HepG2 (cell line): ENCODE measurements around the gene QKI. TPM values are rescaled to one million over a fixed set of nuclear protein-coding genes. Genes with fewer than 3 reads are reported as not detected.

Experiments
- ATAC-seq: fragments of 200-7000 bp; cut with Tn5 transposase; 3 replicates; pipeline ENCODE4 v1.9.1; 2020; ENCODE audit warnings: mild to moderate bottlenecking, moderate library complexity
- BruUV-seq: library from RNA; stranded (reverse); fragments of 400-500 nt; replicated peaks from 2 replicates; lab custom pipeline; 2021; lab: Mats Ljungman, UMichigan
- CTCF ChIA-PET: fragments of 300-600 bp; formaldehyde crosslinking; extraction: SDS; loops from one replicate; lab custom pipeline; 2021; ENCODE audit warnings: low total read pairs, inconsistent platforms, low intra/inter-chr PET ratio; lab: Yijun Ruan, JAX
- POLR2A ChIA-PET: fragments of 350-600 bp; sonication (Branson Sonifier 250); formaldehyde crosslinking; loops from one replicate; lab custom pipeline; 2020; ENCODE audit warnings: antibody characterized with exemption, inconsistent platforms; lab: Yijun Ruan, JAX
- DNase-seq: peaks from one replicate; pipeline ENCODE4 v3.0.0-alpha.2; 2015; ENCODE audit warnings: low spot score
- FAIRE-seq: peaks from 3 replicates; lab custom pipeline; 2011; peaks lifted over from hg19 to GRCh38; lab: Jason Lieb, UNC
- H2AFZ ChIP-seq: one replicate; pipeline ENCODE4 v1.6.1; 2011; ENCODE audit warnings: low read length, inconsistent platforms
- H3K27ac ChIP-seq: fragments of 300-600 bp; 3 replicates; pipeline ENCODE4 v1.8.0; 2011; ENCODE audit warnings: mixed run types, mild to moderate bottlenecking, mixed read lengths, low read length, inconsistent platforms; ENCODE audit not compliant: insufficient read depth; ENCODE audit errors: extremely low read length
- H3K27me3 ChIP-seq, 2 experiments: fragments of 200-600 bp in 1 of 2; 2 replicates in 1 of 2; 3 replicates in 1 of 2; pipeline versions ENCODE4 v1.6.0 to v1.8.0; 2011; ENCODE audit warnings: low read length in 2 of 2, mild to moderate bottlenecking in 2 of 2, moderate library complexity in 2 of 2, inconsistent platforms in 1 of 2; ENCODE audit not compliant: insufficient read depth in 2 of 2, control insufficient read depth in 1 of 2
- H3K36me3 ChIP-seq, 2 experiments: fragments of 200-600 bp in 1 of 2; replicated peaks in 1 of 2; 2 replicates in 1 of 2; 3 replicates in 1 of 2; pipeline versions ENCODE4 v1.5.1 to v1.8.0; 2011; ENCODE audit warnings: low read length in 2 of 2, inconsistent platforms in 1 of 2; ENCODE audit not compliant: insufficient read depth in 2 of 2, control insufficient read depth in 1 of 2
- H3K4me1 ChIP-seq: 2 replicates; pipeline ENCODE4 v1.5.1; 2012; ENCODE audit warnings: low read length, inconsistent platforms; ENCODE audit not compliant: insufficient read depth
- H3K4me2 ChIP-seq: 2 replicates; pipeline ENCODE4 v1.6.0; 2011; ENCODE audit warnings: low read depth, low read length, inconsistent platforms
- H3K4me3 ChIP-seq, 3 experiments: fragments of 200-600 bp in 1 of 3; sonication (generic), shearing (Covaris generic) in 1 of 3; replicated peaks in 1 of 3; 2 replicates each; pipeline ENCODE4 v1.5.1; 2011 to 2016; ENCODE audit warnings: low read length in 3 of 3, inconsistent platforms in 2 of 3, low read depth in 2 of 3, mild to moderate bottlenecking in 2 of 3, control low read depth in 1 of 3, mixed read lengths in 1 of 3; ENCODE audit not compliant: insufficient read depth in 1 of 3
- H3K79me2 ChIP-seq: one replicate; pipeline ENCODE4 v1.6.1; 2011; ENCODE audit warnings: low read length, inconsistent platforms; ENCODE audit not compliant: insufficient read depth
- H3K9ac ChIP-seq: 2 replicates; pipeline ENCODE4 v1.6.0; 2011; ENCODE audit warnings: mild to moderate bottlenecking, low read depth, low read length, inconsistent platforms; ENCODE audit not compliant: insufficient read depth
- H3K9me3 ChIP-seq: 2 replicates; pipeline ENCODE4 v1.5.1; 2012; ENCODE audit warnings: mild to moderate bottlenecking, low read length
- H4K20me1 ChIP-seq: 2 replicates; pipeline ENCODE4 v1.6.0; 2011; ENCODE audit warnings: inconsistent platforms, mild to moderate bottlenecking, low read length, moderate library complexity; ENCODE audit not compliant: insufficient read depth
- CERS6 ChIP-seq: sonication (generic); formaldehyde crosslinking; IDR thresholded peaks from 2 replicates; pipeline ENCODE4 v1.5.0; 2020; ENCODE audit warnings: missing genetic modification reagents
- ELF4 ChIP-seq: sonication (generic); formaldehyde crosslinking; IDR thresholded peaks from 2 replicates; pipeline ENCODE4 v1.5.0; 2020; ENCODE audit warnings: missing genetic modification reagents, mild to moderate bottlenecking, moderate library complexity, borderline replicate concordance
- FOXC1 ChIP-seq: sonication (generic); formaldehyde crosslinking; IDR thresholded peaks from 2 replicates; pipeline ENCODE4 v1.8.0; 2022; ENCODE audit warnings: mild to moderate bottlenecking, missing genetic modification reagents, borderline replicate concordance
- HES4 ChIP-seq: sonication (generic); formaldehyde crosslinking; IDR thresholded peaks from 2 replicates; pipeline ENCODE4 v1.9.0; 2021; ENCODE audit warnings: mild to moderate bottlenecking, missing genetic modification reagents, borderline replicate concordance
- HNRNPUL1 ChIP-seq: fragments of 200-400 bp; formaldehyde crosslinking; IDR thresholded peaks from 2 replicates; pipeline ENCODE4 v1.6.1; 2017; ENCODE audit warnings: low read depth, mild to moderate bottlenecking, low read length, moderate library complexity
- MAFG ChIP-seq: sonication (generic); formaldehyde crosslinking; IDR thresholded peaks from 2 replicates; pipeline ENCODE4 v1.5.1; 2020; ENCODE audit warnings: mild to moderate bottlenecking, missing genetic modification reagents
- PRMT3 ChIP-seq: sonication (generic); formaldehyde crosslinking; IDR thresholded peaks from 2 replicates; pipeline ENCODE4 v1.8.1; 2022; ENCODE audit warnings: low read depth, mild to moderate bottlenecking, moderate library complexity, missing genetic modification reagents, borderline replicate concordance
- RELA ChIP-seq: sonication (generic); formaldehyde crosslinking; IDR thresholded peaks from 2 replicates; pipeline ENCODE4 v1.4.0; 2020; ENCODE audit warnings: missing genetic modification reagents
- RXRB ChIP-seq: IDR thresholded peaks from 2 replicates; pipeline ENCODE4 v1.6.1; 2016; ENCODE audit warnings: borderline replicate concordance, missing genetic modification reagents, missing compliant biosample characterization
- SKI ChIP-seq: fragments of 450-650 bp; IDR thresholded peaks from one replicate; pipeline ENCODE4 v1.6.1; 2018; ENCODE audit warnings: mild to moderate bottlenecking; ENCODE audit not compliant: partially characterized antibody
- TAF1 ChIP-seq: sonication (generic); formaldehyde crosslinking; IDR thresholded peaks from 2 replicates; pipeline ENCODE4 v1.4.0; 2020; ENCODE audit warnings: missing genetic modification reagents
- TP53 ChIP-seq: sonication (generic); formaldehyde crosslinking; conservative IDR thresholded peaks from 2 replicates; pipeline ENCODE4 v1.4.0; 2020; ENCODE audit warnings: missing genetic modification reagents
- ZNF207 ChIP-seq: fragments of 450-650 bp; IDR thresholded peaks from 2 replicates; pipeline ENCODE4 v1.6.1; 2016; ENCODE audit warnings: antibody characterized with exemption, borderline replicate concordance
- ZNF7 ChIP-seq: IDR thresholded peaks from 2 replicates; pipeline ENCODE4 v1.6.1; 2016; ENCODE audit warnings: missing biosample characterization, missing genetic modification reagents
- ZNF703 ChIP-seq: sonication (generic); formaldehyde crosslinking; IDR thresholded peaks from 2 replicates; pipeline ENCODE4 v1.5.1; 2020; ENCODE audit warnings: missing genetic modification reagents, mild to moderate bottlenecking, moderate library complexity, borderline replicate concordance
- WGBS: methylation state at CpG from one replicate; pipeline ENCODE4 v1.1.6; 2017; ENCODE audit warnings: low lambda C conversion rate; 5-methylcytosine and 5-hydroxymethylcytosine counted together
- in situ Hi-C: cut with HindIII; loops from 2 replicates; pipeline ENCODE4 v1.10.0; 2017; ENCODE audit warnings: low pct_unique_long_range_greater_than_20kb; ENCODE audit not compliant: extremely low pct_ligation_motif_present
- intact Hi-C: fragments of 100-400 bp; cut with micrococcal nuclease; formaldehyde crosslinking; loops from one replicate; pipeline ENCODE4 v1.10.0; 2022; ENCODE audit not compliant: unreplicated experiment
- polyA plus RNA-seq, 8 experiments: library from polyadenylated mRNA; depleted of rRNA in 3 of 8; stranded (reverse) in 7 of 8; unstranded in 1 of 8; fragments of >200 nt; fragmentation: Illumina TruSeq in 4 of 8; extraction: Trizol in 4 of 8; gene quantifications; 2 replicates each; pipeline versions ENCODE4 v1.2.1 to v1.2.3, GENCODE V29; 2011 to 2016; ENCODE audit warnings: low read depth in 4 of 8, missing spikeins in 1 of 8, mixed read lengths in 1 of 8; ENCODE audit not compliant: insufficient read depth in 1 of 8
- total RNA-seq, 5 experiments: library from RNA; depleted of rRNA; stranded (reverse); fragments of >200 nt; fragmentation: Illumina TruSeq; extraction: Trizol; gene quantifications; 2 replicates each; pipeline ENCODE4 v1.2.3, GENCODE V29; 2016; ENCODE audit warnings: low read depth in 1 of 5
- TF ChIP-seq, protein P1 (sequence below): sonication (generic); formaldehyde crosslinking; IDR thresholded peaks from 2 replicates; pipeline ENCODE4 v1.8.0; 2023; ENCODE audit warnings: mild to moderate bottlenecking, missing genetic modification reagents

The QKI gene
- total and polyA plus RNA-seq, 2 of the 13 experiments (the other 11 are each of a cell fraction or from before 2014, with no cell fraction given): 136 to 137 TPM

DNA sequence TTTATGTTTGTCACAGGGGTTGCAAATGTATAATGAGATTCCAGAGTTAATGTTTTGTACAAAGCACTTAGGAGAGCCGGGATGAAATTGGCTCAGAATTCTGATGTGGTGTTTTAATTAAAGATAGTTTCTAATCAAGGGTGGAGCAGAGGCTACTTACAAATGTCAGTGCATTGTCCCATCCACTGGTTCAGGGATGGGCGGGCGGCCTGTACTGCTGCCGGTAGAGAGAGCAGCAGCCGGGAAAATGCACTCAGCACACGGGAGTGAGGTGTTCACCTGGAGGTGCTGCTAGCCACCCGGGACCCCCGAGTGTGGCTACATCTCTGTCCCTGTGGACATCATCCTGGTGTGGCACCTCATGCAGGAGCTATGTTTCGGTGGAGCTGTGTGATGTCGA is 193.3 kb downstream of the QKI start:
- intact Hi-C loops (no loop called here), in situ Hi-C loops (no loop called here)
- TF ChIP-seq, protein P1, sequence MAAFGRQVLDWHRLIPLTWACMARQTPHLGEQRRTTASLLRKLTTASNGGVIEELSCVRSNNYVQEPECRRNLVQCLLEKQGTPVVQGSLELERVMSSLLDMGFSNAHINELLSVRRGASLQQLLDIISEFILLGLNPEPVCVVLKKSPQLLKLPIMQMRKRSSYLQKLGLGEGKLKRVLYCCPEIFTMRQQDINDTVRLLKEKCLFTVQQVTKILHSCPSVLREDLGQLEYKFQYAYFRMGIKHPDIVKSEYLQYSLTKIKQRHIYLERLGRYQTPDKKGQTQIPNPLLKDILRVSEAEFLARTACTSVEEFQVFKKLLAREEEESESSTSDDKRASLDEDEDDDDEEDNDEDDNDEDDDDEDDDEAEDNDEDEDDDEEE: no peak
- TF ChIP-seq CERS6 (CRISPR knock-in tag): no peak
- no peak for TF ChIP-seq SKI
- no peaks in the 10 kb centered on the region for H3K27me3 ChIP-seq
- H3K9me3 ChIP-seq: no peaks in the 10 kb centered on the region
- H4K20me1 ChIP-seq: no peaks in the 10 kb centered on the region
- DNase-seq: no peak
- no peaks in the 10 kb centered on the region for H3K4me1 ChIP-seq
- H3K4me2 ChIP-seq: no peak overlapping the region
- WGBS: 55% methylated on average over 10 of the region's 10 CpGs
- POLR2A ChIA-PET: no interaction called here
- H3K4me3 ChIP-seq: no peak overlapping the region
- H2AFZ ChIP-seq: no peak overlapping the region
- H3K9ac ChIP-seq: no peak overlapping the region
- H3K79me2 ChIP-seq: no peaks in the 10 kb centered on the region
- ATAC-seq: no peak
- H3K27ac ChIP-seq: no peak overlapping the region
- no TSS peak for BruUV-seq
- no peaks in the 10 kb centered on the region for H3K36me3 ChIP-seq
- no peak for FAIRE-seq
- CTCF ChIA-PET: no interaction called here

GRCh38 chr6:163608204-163608644 is 193.7 kb downstream of the QKI start:
- no peaks in the 10 kb centered on the region for H3K36me3 ChIP-seq
- ChIA-PET CTCF (no interaction called here), POLR2A (no interaction called here)
- H3K27ac ChIP-seq: no peak overlapping the region
- no peak for FAIRE-seq
- in situ Hi-C loops (no loop called here), intact Hi-C loops (no loop called here)
- WGBS: 57% methylated on average over 17 of the region's 17 CpGs
- no peaks in the 10 kb centered on the region for H3K79me2 ChIP-seq
- no peak for TF ChIP-seq ZNF7
- TF ChIP-seq RXRB (CRISPR knock-in tag): no peak
- TF ChIP-seq TAF1 (CRISPR knock-in tag): no peak
- TF ChIP-seq MAFG: no peak
- TF ChIP-seq PRMT3 (CRISPR knock-in tag): no peak
- TF ChIP-seq TP53 (CRISPR knock-in tag): no peak
- no peak for TF ChIP-seq ELF4
- TF ChIP-seq RELA (CRISPR knock-in tag): no peak
- no peak for TF ChIP-seq HES4 (CRISPR knock-in tag)
- TF ChIP-seq HNRNPUL1: no peak
- TF ChIP-seq ZNF207: no peak
- TF ChIP-seq ZNF703 (CRISPR knock-in tag): no peak
- no peak for TF ChIP-seq FOXC1 (CRISPR knock-in tag)
- H4K20me1 ChIP-seq: no peaks in the 10 kb centered on the region
- no peak for DNase-seq
- no peaks in the 10 kb centered on the region for H3K9me3 ChIP-seq
- ATAC-seq: no peak
- no peak overlapping the region for H2AFZ ChIP-seq
- H3K4me3 ChIP-seq: no peak overlapping the region
- no peaks in the 10 kb centered on the region for H3K4me1 ChIP-seq
- no TSS peak for BruUV-seq
- no peaks in the 10 kb centered on the region for H3K27me3 ChIP-seq
- no peak overlapping the region for H3K9ac ChIP-seq
- H3K4me2 ChIP-seq: no peak overlapping the region
